ENCODE data around the gene MYO5A.
"Not testable (repeated sequence)": the region's sequence is repeated elsewhere in the genome, so short reads cannot be mapped to it uniquely, and the experiment has no call there.

The MYO5A gene

GRCh38 chr15:52509500-52510245 lies 19.0 kb downstream of the MYO5A start:
- in situ Hi-C loops (cut with HindIII; ENCODE audit: low sequenced_read_pairs), result no loop called here

DNA sequence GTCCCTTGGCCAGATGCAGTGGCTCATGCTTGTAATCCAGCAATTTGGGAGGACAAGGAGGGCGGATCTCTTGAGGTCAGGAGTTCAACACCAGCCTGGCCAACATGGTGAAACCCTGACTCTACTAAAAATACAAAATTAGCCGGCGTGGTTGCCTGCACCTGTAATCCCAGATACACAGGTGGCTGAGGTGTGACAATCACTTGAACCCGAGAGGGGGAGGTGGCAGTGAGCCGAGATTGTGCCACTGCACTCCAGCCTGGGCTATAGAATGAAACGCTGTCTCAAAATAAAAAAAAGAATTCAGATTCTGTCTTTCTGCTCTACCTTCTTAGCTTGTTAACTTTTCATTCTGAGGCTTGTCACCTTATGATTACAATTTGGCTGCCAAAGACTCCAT lies 22.1 kb downstream of the MYO5A start:
- in situ Hi-C loops (cut with HindIII; ENCODE audit: low sequenced_read_pairs), result no loop called here

- in situ Hi-C loops (cut with HindIII; ENCODE audit: low sequenced_read_pairs), result no loop called here
Measured at GRCh38 chr15:52505151-52505550, 23.5 kb downstream of the MYO5A start.

DNA sequence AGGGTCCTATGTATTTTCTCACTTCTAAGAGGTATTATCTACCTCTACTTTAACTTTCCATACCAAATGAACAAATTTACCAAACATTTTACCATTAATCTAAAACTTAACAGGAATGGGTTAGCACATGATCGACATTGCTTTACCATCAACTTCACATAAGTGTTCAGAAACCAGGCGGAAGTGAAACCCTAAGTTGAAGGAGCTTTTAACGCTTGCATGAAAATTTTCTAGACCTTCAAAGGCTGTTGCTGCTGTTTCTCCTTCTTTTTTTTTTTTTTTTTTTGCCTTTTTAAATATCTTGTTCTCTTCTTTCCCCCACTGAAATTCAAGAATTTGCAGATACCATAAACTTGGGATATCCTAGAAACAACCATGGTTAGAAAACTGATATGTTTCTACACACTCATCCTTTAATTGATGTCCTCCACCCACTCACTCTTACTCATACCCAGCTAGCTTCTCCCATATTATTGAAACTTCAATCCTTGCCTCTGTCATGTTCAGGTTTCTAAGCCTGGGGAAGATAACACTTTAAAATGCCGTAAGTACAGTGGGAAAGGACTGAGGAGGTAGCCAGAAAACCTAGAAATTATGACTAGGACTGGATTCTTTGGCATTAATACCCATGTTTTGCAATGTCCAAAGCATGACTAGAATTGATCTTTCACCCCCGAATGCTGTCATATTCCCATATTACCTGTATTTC lies 24.7 kb downstream of the MYO5A start:
- in situ Hi-C loops (cut with HindIII; ENCODE audit: low sequenced_read_pairs), result no loop called here

- in situ Hi-C loops (cut with HindIII; ENCODE audit: low sequenced_read_pairs), result no loop called here
Measured at GRCh38 chr15:52502608-52503007, 26.1 kb downstream of the MYO5A start.

GRCh38 chr15:52499506-52499905 lies 29.2 kb downstream of the MYO5A start:
- in situ Hi-C loops (cut with HindIII; ENCODE audit: low sequenced_read_pairs), result loop anchor here (10.0 kb wide), 1 partner anchor 225 kb away; no protein-coding TSS in a partner anchor

DNA sequence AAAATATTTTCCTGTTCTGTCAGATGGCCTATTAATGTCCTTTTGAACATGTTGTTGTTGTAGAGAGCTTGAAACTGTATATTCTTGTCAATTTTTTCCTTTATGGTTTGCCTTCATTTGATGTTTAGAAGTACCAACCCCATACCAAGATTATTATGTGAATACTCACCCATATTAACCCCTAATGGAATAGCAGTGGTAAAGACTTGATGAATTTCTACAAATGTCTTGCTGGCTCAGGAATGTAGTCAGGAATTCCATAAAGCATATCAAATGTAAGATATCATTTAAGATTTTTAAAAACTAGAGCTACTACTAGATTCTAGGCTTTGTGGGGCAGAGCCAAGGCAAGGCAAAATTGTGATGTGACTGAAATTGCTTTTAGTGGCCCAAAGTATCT lies 30.0 kb downstream of the MYO5A start:
- in situ Hi-C loops (cut with HindIII; ENCODE audit: low sequenced_read_pairs), result loop anchor here (10.0 kb wide), 1 partner anchor 224 kb away; no protein-coding TSS in a partner anchor

DNA sequence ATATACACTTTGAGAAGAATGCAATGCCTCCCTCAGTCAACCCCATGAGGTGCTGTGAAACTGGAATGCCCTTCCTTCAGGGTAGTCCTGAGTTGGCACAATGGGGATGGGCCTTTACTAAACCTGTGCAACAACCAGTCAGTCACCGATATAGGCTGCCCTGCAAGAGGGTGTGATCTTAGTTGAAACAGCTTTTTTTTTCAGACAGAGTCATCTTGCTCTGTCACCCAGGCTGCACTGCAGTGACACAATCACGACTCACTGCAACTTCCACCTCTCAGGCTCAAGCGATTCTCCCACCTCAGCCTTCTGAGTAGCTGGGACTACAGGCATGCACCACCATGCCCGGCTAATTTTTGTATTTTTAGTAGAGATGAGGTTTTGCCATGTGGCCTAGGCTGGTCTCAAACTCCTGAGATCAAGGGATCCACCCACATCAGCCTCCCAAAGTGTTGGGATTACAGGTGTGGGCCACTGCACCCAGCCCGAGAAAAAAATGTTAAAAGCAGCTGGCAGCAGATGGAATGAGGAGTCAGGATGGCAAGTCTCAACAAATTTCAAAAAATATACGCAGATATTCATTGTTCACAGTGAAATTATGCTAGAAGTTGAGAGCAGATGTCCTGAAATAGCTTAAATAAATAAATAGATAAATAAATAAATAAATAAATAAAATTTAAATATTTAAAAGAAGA lies 31.8 kb downstream of the MYO5A start:
- in situ Hi-C loops (cut with HindIII; ENCODE audit: low sequenced_read_pairs), result loop anchor here (10.0 kb wide), 1 partner anchor 222 kb away; no protein-coding TSS in a partner anchor

GRCh38 chr15:52496175-52496574 lies 32.5 kb downstream of the MYO5A start:
- in situ Hi-C loops (cut with HindIII; ENCODE audit: low sequenced_read_pairs), result loop anchor here (10.0 kb wide), 1 partner anchor 221 kb away; no protein-coding TSS in a partner anchor

DNA sequence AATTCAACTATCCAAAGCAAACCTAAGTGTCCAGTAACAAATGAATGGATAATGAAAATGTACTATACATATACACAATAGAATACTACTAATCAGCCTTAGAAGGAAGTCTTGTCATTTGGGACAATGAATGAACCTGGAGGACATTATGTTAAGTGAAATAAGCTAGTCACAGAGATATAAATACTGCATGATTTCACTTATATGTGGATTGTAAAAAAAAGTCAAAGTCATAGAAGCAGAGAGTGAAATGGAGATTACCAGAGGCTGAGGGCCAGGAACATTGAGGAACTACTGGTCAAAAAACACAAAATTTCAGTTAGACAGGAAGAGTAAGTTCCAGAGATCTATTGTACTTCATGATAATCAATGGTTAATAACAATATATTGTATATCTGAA lies 33.6 kb downstream of the MYO5A start:
- in situ Hi-C loops (cut with HindIII; ENCODE audit: low sequenced_read_pairs), result loop anchor here (10.0 kb wide), 1 partner anchor 220 kb away; no protein-coding TSS in a partner anchor

- in situ Hi-C loops (cut with HindIII; ENCODE audit: low sequenced_read_pairs), result loop anchor here (10.0 kb wide), 1 partner anchor 219 kb away; no protein-coding TSS in a partner anchor
Measured at GRCh38 chr15:52493968-52494367, 34.7 kb downstream of the MYO5A start.

DNA sequence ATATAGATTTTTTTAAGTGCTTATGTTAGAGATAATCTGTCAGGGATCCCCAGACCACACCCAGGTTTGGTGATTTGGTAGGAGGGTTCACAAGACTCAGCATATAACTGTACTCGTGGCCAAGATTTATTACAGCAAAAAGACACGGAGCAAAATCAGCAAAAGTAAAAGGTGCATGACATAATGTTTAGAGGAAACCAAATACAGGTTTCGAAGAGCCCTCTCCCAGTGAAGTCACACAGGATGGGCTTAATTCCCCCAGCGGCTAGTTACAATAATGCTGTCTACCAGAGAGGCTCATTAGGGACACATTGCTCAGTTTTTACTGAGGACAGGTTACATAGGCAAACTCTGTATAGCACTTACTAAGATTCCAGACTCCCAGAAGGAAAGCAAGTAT lies 36.5 kb downstream of the MYO5A start:
- in situ Hi-C loops (cut with HindIII; ENCODE audit: low sequenced_read_pairs), result loop anchor here (10.0 kb wide), 1 partner anchor 217 kb away; no protein-coding TSS in a partner anchor

DNA sequence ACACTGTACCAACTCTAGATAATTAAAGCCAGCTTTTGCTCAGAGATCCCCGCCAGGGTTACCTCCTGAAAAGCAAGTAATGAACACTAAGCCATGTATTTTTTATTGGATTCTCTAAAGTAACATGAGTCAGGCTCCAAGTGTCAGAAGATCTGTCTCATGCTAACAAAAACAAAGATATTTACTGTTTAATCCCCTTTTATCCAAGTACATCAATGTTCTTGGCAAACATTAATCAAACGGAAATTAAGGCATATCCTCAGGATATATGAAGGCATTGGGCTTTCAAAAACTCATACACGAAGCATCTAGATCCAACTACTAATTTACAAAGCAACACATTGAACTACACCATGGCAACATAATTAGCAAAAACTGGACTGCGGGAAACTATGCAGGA lies 37.2 kb downstream of the MYO5A start:
- in situ Hi-C loops (cut with HindIII; ENCODE audit: low sequenced_read_pairs), result loop anchor here (10.0 kb wide), 1 partner anchor 217 kb away; no protein-coding TSS in a partner anchor

- in situ Hi-C loops (cut with HindIII; ENCODE audit: low sequenced_read_pairs), result not testable (repeated sequence)
Measured at GRCh38 chr15:52489430-52489829, 39.2 kb downstream of the MYO5A start.

- in situ Hi-C loops (cut with HindIII; ENCODE audit: low sequenced_read_pairs), result no loop called here
Measured at GRCh38 chr15:52488830-52489229, 39.9 kb downstream of the MYO5A start.

- in situ Hi-C loops (cut with HindIII; ENCODE audit: low sequenced_read_pairs), result no loop called here
Measured at GRCh38 chr15:52486003-52486996, 42.4 kb downstream of the MYO5A start.

GRCh38 chr15:52485290-52485689 lies 43.4 kb downstream of the MYO5A start:
- in situ Hi-C loops (cut with HindIII; ENCODE audit: low sequenced_read_pairs), result no loop called here

GRCh38 chr15:52483707-52484106 lies 45.0 kb downstream of the MYO5A start:
- in situ Hi-C loops (cut with HindIII; ENCODE audit: low sequenced_read_pairs), result no loop called here

- in situ Hi-C loops (cut with HindIII; ENCODE audit: low sequenced_read_pairs), result no loop called here
Measured at GRCh38 chr15:52481915-52482314, 46.8 kb downstream of the MYO5A start.

- in situ Hi-C loops (cut with HindIII; ENCODE audit: low sequenced_read_pairs), result no loop called here
Measured at GRCh38 chr15:52480990-52481389, 47.7 kb downstream of the MYO5A start.

Measured in DLD1 (cell line).